ENCODE results near the gene TSPOAP1.

TSPOAP1 gene

DNA sequence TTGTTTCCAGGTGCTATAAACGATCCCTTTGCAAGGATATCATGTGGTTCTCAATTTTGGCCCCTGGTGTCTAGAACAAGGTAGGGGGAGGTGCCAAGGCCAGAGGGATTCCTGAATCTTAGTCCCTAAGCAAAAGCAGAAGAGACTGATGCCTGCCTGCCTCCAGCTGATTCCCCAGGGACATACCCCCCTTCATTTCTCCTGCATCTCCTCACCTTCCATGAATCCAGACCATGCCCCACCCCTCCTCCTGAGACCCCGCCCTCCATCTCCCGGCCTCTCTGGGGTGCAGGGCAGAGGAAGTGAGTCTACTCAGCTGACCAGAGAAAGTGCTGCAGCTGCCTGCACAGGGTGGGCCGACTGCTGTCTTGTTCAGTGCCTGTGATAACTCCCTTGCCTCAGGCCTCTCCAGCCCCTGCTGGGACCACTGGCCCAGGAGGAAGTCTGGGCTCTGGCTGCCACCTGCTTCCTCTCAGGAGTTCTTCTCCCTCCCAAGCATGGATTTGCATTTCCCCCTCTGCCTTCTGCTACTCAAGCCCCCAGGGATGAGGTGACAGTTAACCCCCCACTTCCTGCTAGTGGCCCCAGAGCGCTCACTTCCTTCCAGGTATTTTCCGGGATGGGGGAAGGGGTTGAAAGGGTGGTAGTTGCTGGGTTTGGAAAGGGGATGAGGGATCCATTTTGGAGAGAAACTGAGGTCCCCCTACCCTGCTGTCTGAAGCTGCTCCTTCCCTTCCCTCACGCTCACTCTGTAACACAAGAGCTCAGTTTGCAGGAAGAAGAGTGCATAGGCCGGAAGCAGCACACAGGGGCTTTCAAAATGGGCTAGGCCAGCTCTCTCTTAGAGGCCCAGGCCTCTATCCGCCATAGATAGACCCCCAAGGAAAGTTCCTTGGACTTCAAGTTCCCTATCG is 10.5 kb upstream of the TSPOAP1 start:
- peak; percentile 89 for DNase-seq
- peak; percentile 45 for ATAC-seq

DNA sequence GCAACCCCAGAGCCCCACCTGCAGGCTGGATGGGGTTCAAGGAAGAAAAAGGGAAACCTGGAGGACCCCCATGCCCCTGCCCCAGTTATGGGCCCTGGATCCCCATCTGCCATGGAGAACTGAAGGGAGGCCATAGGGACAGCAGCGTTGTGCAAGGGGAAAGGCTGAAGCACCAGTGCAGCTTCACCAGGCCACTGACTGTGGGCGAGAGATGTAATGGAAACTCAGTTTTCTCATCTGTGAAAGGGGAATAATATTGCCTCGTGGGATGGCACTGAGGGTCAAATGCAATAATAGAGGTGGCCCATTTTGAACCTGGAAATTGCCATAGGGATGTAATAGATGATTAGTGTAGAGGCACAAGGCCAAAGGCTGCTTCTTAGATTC is 9.9 kb upstream of the TSPOAP1 start:
- peak; percentile 10 for ATAC-seq
- DNase-seq = no peak

DNA sequence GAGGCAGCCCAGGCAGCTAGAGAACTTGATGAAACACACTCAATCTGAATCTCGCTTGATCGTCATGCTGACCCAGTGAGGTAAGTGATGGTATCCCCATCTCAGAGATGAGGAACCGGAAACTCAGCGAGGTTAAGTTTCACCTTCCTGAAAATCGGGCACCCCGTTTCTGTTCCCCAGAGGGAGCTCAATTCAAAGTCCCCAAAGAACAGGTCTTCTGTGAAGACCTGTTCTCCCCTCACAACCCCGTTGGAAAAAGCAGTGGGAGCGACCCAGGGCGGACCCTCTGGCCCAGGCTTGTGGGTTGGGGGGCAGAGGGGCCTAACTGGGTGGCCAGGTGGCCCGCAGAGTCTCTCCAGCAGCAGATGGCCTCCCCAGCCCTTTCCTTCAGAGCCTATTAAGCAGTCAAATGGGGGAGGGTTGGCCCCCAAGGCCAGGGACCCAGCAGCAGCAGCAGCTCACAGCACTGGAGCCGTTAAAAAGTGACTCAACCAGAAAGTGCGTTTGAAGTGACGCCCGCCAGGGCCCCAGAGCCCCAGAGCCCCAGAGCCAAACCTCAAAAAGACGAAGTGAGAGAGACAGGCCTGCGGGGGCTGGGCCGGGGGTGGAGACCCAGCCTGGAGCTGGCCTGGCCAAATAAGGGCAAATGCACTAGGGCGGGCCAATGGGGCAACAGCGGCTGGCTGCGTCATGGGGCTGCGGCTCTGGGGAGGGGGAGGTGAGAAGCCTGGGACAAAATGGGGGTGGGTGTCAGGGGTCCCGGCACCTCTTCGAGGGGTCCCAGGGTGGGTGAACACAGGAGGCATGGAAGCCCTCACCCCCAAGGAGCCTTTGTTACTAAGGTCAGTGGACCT is 9.2 kb upstream of the TSPOAP1 start:
- ATAC-seq = peak; percentile 62
- peak; percentile 94 for DNase-seq

DNA sequence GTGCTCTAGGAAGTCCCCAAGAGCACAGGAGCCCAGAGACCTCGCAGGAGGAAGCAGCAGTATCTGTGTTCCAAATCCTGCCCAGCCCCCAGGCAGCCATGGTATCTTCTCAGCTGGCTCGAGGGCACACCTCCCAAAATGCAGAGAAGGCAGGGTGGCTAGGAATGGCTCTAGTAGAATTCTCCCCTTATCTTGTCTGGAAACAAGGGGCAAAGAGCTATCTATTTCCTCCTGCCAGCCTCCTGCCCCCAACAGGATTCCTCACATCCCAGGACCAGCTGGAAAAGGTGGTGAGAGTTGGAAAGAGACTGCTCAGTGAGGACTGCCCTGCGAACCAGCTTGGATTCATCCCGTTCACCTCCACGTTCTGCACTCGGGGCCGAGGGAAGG is 8.6 kb upstream of the TSPOAP1 start:
- DNase-seq (peak; percentile 71), ATAC-seq (no peak)

DNA sequence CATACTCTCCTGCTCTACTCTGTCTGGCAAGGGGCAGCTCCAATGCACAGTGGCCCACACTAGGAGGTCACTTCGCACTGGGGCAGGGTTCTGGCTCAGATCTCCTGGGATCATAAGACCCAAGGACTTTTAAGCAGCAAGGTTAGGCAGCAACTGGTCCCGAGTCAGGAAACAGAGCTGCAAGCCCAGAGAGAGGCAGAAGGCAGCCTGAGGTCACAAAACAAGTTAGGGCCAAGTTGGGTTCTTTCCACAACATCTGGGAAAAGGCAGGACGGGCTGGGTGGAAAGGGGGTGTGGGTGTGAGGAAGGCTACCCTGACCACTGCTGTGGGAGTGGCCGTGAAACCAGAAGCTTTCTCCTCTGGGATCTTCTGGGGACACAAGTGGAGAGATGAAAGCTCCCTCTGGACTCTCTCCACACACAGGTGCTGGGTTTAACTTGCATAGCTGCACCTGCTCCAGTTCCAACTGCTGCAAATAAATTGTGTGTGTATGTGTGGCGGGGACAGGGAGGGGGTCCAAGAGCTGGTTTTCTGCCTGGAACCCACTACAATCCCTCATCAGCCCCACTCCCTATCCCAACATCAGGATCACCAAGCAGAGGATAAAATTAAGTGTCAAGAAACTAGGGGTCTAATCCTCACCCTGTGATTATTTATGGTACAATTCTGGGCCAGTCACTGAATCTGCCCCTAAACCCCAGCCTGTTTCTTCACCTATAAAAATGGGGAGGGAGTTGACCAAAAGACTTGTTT is 8.0 kb upstream of the TSPOAP1 start:
- ATAC-seq = no peak
- DNase-seq = peak; percentile 51

DNA sequence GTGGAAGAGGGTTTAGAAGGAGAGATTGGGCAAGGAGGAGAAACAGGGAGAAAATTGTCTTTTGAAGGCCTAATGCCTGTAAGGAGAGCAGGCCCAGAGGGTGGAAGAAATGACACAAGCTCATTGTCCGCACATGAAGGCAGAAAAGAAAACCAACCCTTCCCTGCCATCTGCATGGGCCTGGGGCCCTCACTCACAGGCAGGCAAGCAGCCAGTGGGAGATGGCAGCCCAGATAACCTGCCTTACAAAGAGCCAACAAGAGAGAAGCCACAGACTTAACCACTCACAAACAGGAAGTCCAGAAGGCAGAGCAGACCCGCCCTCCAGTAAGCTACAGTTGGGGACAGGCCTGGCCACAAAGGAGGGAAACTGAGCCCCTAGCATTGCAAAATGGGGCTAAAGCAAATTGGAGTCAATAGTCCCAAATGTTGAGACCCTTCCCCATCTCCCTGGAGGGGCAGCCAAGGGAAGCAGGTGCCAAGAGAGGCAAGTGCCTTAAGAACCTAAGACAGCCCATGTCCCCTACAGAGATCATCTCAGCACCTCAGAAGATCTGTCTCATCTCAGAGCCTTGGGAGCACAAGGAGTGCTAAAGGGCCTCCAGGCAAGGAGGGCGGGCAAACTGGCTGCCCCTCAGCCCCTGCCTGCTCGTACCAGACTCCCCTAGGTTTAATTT is 7.3 kb upstream of the TSPOAP1 start:
- peak; percentile 14 for ATAC-seq

DNA sequence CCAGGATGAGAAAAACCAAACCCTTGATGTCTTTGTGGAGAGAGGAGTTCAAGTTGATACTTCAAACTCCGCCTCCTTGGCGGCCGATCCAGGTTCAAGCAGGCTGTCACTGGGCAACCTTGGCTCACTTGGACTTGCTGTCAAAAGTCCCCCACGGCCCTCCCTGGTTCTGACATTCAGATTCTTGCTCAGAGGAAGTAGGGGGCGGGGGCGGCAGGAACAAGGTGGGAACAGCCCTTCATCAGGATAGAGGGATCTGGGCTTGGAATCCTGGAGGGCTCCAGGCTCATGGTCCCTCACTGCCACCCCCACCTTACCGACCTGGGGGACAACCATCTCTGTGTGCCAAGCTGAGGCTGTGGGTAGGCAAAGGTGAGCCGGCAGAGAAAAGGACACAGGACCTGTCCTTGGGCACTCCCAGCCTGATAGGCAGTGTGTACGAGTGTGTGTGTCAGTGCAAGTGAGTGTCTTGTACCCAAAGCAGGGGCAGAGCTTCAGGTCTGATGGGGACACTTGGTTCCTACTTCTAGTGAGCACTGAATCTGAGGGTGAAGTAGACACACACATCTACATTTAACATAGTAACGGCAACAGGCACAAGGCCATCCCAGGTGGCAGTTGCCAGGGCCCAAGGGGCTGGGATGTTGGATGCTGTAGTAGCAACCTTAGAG is 6.6 kb upstream of the TSPOAP1 start:
- DNase-seq = peak; percentile 76
- no peak for ATAC-seq

More for the DNA sequence above, 7.3 kb upstream of the TSPOAP1 start:
- peak; percentile 75 for DNase-seq

DNA sequence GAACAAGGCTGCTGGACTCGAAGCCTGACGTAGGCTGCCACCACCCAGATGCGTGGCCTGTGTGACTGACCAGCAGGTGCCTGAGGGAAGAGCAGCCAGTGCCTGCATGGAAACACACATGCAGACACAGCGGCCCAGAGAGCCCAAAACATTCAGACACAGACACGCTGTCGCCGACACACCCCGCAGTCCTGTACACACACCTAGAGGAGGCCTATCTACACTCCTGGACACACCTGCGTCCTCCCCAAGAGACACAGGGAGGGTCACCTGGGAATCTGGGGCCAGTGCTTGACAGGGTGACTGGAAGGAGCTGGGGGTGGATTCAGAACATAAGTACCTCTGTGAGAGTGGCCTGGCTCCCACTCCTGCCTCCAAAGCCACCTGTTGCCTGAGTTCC is 6.1 kb upstream of the TSPOAP1 start:
- DNase-seq (peak; percentile 33), ATAC-seq (no peak)

DNA sequence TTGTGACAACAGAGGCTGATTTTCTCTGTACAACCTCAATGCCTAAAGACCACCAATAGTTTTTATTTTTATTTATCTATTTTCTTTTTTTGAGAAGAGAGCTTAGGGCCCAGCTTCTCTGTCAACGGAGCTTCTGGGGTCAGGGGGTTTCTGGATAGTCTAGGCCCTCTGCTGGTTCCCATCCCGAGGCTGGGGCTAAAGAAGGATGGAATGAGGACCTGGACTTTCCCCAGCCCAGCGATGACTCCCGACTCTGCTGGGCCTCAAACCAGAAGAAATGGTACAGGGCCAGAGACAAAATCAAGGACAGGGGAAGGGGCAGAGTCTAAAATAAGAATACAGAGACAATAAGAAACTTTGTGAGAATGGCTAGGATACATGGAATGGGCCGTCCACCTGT is 5.7 kb upstream of the TSPOAP1 start:
- no peak for DNase-seq
- no peak for ATAC-seq

DNA sequence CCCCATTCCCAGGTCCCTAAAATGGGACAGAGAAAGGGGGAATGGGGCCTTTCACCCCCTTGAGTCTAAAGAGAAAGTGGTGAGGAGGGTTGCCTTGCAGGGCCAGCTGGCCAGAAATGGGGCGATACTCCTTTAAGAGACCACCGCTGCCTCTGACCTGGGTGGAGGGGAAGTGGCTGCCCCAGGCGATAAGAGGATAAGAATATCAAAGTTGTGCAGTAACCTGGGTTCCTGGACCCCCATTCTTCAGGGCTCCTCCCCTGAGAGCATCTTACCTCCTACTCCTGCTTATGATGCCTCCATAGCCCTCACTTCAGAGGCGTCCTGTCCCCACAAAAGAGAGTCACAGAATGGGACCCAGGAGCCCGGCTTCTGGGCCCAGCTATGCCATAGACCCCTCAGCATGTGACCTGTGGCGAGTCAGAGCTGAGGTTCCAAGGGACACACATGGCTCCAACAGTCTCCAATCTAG is 5.2 kb upstream of the TSPOAP1 start:
- peak; percentile 47 for DNase-seq
- ATAC-seq = no peak

DNA sequence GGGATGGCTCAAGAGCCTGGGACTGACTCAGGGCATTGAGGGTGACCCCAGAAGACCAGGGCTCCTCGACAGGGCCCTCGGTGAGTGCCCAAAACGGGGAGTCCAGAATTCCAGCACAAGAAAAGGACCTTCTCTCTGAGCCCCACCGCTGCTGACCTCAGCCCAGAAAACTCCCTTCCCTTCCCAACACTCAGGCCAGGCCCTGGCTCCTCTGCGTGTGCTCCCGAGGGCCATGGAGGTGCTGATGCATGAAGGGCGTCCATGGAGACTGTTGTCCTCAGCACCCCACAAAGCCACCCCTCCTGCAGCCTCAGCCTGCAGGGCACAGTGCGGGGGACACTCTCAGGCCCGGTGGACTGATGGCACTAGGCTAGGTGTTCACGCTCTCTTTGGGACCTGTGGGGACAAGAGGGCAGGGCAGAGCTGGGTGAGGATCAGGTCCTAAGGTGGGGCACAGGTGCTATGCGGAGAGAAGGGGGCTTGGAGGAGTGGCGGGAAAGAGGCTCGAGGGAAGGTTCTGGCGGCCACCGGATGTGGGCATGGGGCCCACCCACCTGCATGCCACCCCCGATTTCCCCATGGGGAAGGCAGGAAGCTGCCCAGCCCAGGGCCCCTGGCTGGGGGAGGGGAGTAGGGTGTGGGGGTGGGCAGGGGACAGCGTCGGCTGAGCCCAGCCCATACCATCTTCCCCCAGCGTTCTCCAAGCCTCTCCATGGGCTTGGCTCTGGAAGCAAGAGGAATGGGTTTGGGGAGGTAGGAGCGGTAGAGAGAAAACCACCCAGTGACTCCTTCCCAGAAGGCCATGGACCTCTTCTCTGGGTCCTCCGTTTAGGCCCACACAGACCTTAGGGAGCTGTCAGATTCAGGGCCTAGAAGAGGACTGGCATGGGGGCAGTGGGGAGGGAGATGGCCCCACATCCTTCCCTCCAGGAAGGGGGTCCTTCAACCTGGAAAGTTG is 4.5 kb upstream of the TSPOAP1 start:
- ATAC-seq = no peak
- DNase-seq = peak; percentile 88

DNA sequence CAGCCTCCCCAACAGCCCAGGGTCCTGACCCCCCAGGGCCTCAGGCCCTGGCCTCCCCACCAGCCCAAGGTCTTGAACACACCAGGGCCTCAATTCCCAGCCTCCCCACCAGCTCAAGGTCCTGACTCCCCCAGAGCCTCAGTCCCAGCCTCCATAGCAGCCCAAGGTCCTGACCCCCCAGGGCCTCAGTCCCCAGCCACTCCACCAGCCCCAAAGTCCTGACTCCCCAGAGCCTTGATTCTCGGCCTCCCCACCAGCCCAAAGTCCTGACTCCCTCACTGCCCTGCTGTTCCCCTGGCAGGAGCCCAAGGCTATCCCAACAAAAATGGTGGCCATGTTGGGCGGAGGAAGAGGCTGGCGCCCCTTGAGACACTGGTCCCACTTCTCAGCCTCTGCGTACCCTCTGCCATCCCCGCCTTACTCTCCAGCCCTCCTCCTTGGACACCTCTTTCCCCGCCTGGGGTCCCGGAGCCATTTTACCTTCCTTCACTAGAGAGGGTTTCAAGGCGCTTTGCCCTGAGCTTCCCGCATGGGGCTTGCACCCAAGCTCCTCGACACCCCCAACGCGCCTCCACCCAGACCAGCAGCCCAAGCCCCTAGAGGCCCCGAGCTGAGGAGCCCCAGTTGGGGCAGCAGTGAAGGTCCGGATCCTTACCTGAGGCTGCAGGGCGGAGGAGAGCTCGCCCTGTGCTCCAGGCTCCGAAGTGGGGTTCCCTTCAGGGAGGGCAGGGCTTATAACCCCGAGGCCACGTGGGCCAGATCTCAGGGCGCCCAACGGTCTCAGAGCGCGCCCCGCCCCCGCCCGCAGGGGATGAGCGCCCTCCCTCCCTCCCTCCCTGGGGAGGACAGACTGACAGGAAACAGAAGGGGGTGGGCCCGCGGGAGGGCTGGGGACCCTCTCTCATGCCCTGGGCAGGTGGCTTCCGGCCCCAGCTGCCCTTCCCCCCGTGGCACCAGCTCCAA is 3.5 kb upstream of the TSPOAP1 start:
- ATAC-seq = peak; percentile 3
- peak; percentile 94 for DNase-seq

DNA sequence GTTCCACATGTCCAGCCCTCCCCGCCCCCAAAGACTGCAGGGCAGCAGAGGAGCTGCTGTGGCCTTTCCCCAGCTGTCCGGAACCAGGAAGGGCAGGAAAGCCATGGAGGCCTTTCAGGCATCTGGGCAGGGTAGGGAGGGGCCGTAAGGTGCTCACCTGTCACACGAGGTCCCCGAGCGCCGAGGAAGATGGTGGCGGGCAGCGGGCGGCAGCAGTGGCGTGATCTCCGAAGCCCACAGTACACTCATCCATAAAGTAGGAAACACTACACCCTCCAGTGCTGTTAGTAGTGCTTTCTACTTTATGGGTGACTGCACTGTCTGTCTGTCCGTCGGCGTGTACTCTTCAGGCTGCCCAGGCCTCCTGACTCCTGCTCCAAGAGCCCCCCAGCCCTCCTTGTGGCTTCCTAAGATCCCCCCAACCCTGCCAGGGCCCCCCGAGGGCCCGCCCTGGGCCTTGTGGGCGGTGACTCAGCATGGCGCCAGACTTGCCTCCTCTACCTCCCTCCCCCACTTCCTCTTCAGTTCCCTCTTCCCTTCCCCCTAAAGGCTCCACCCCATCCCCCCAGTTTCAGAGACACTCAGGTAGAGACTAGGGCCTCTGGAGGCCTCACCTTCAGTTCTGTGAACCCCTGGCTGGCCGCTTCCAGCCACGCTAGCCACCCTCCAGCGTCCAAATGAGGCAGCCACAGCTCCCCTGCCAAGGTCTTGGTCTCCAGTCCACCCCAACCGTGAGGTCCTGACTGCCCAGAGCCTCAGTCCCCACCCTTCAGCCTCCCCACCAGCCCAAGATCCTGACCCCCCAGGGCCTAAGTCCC is 2.6 kb upstream of the TSPOAP1 start:
- ATAC-seq = no peak

DNA sequence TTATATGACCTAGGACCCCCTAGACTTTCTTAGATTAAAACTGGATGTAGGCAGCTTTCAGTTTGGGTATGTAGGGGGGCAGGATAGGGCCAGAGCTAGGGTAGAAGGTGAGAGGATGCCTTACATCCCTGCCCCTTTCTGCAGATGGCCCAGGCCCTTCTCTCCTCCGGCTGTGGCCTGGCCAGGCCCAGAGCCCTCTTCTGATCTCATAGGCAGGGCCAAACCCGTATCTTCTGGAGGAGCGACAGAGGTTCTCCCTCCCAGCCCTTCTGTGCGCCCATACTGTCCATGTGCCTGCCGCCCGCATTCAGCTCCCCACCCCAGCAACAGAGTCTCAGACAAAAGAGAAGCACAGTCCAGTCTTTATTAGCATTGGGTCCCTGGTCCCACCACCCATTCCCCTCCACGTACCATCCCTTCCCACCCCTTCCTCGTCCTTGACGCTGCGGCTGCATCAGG is 2.0 kb upstream of the TSPOAP1 start:
- peak; percentile 60 for DNase-seq
- ATAC-seq = peak; percentile 0

More for the DNA sequence above, 2.6 kb upstream of the TSPOAP1 start:
- peak; percentile 75 for DNase-seq

DNA sequence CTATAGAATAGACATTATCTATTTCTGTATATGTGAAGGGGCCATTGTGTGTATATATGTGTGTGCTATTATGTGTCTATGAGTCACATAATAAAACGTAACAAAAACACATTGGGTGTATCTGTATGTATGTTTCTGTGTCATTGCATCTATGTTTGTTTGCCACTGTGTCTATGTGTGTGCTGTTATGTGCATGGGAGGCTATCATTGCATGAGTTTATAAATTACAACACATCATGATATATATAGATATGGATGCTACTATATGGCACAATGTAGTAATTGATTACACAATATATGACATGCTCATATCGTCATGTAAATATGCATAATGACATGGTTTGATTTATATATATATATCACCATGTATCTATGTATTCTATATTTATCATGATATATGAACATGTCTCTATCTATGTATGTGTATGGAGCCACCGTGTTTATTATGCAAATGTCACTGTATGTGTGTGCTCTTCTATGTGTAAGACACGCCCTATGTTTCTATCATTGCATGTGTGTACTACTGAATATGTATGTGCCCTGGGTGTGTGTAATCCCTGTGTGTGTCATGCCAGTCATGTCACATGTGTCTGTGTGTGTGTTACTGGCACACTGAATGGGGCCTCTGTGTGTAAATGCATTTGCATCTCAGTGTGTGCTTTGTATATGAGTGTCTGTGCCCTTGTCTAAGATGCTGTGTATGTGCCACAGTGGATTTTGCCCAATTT is 1.4 kb upstream of the TSPOAP1 start:
- DNase-seq = peak; percentile 70
- ATAC-seq = peak; percentile 36

DNA sequence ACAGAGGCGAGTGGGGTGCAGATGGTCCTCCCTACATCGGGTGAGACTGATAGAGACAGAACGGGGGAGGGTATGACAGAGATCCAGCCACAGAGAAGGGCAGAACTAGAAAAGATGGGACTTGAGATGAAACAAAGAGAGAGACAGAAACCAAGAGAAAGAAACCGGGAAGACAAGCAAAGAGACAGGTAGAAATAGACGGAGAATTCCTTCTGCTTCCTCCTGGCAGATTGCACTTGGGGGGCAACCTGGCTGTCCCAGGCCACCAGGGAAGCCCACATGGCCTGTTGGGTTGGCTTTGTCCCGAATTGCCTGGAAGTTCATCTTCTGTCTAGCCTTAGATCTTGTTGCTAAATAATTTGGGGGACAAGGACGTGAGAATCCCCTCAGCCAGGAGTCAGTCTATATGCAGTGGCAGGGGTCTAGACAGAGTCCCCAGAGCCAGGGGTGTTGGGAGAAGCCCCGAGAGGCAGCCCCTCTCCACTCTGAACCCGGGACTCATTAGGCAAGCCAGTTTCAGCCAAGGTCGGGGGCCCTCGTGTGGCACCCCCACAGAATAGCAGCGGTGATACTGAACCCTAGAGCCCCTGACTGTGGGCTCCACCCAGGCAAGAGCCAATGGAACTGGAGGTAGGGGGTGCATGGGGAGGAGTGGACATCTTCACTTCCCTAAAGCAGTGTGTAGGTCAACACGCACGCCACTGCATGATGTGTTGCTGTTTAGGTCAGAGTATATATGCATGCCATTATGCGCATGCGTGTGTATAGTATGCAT is 627 bp upstream of the TSPOAP1 start:
- DNase-seq (peak; percentile 92), ATAC-seq (peak; percentile 48)

Data from stimulated activated naive CD8-positive, alpha-beta T cell treated with anti-CD3 and anti-CD28 coated beads, Interleukin-15, Interleukin-2, amounts not matched to agents 100 U/mL and 50 U/mL, for 24 hours (primary cell).